ENCODE results near the gene RRAS.

- TF ChIP-seq POLR2A (IDR thresholded peaks at IDR 0.05; ENCODE audit: low read length) (no peak), GATA1 (IDR thresholded peaks at IDR 0.05; ENCODE audit: low read depth, low read length) (no peak)
Measured at GRCh38 chr19:49651820-49652550, 12.0 kb upstream of the RRAS start.
